SK-N-SH (cell line): Measurements from ENCODE around the gene PCBP3. TPM values are rescaled to one million over a fixed set of nuclear protein-coding genes. Genes with fewer than 3 reads are reported as not detected.

Experiments used
- CTCF ChIA-PET: fragments of 300-600, 350-600 bp; formaldehyde crosslinking; extraction: SDS; loops from one replicate; lab custom pipeline; 2021; lab: Yijun Ruan, JAX
- POLR2A ChIA-PET: fragments of 350-600 bp; sonication (Branson Sonifier 250); formaldehyde crosslinking; extraction: SDS; loops from one replicate; lab custom pipeline; 2020; ENCODE audit warnings: antibody characterized with exemption, inconsistent platforms; lab: Yijun Ruan, JAX
- DNase-seq: peaks from one replicate; pipeline ENCODE4 v3.0.0; 2012
- H2AFZ ChIP-seq: fragments of 200-600 bp; sonication (generic); 2 replicates; pipeline ENCODE4 v1.8.1; 2016; ENCODE audit warnings: antibody characterized with exemption, mild to moderate bottlenecking, low read depth
- H3F3A ChIP-seq: fragments of 200-600 bp; sonication (generic); replicated peaks from 2 replicates; pipeline ENCODE3; 2016; ENCODE audit warnings: antibody characterized with exemption, mild to moderate bottlenecking; ENCODE audit not compliant: insufficient read depth
- H3K27ac ChIP-seq, 2 experiments: fragments of 200-500 bp in 1 of 2; fragments of 200-600 bp in 1 of 2; sonication (Bioruptor generic) in 1 of 2; sonication (generic), shearing (Covaris generic) in 1 of 2; 2 replicates each; pipeline versions ENCODE4 v1.5.1 to v1.6.1; 2014 to 2016; ENCODE audit warnings: low read depth in 2 of 2, inconsistent platforms in 1 of 2, low read length in 1 of 2, mild to moderate bottlenecking in 1 of 2, mixed read lengths in 1 of 2
- H3K27me3 ChIP-seq: fragments of 200-600 bp; sonication (generic), shearing (Covaris generic); 2 replicates; pipeline ENCODE4 v1.6.1; 2016; ENCODE audit warnings: mixed run types; ENCODE audit not compliant: insufficient read depth
- H3K36me3 ChIP-seq, 2 experiments: fragments of 200-500 bp in 1 of 2; fragments of 200-600 bp in 1 of 2; sonication (Bioruptor generic) in 1 of 2; sonication (generic) in 1 of 2; replicated peaks in 1 of 2; 2 replicates each; pipeline versions ENCODE3 to v1.5.1; 2014 to 2016; ENCODE audit warnings: low read length in 1 of 2, mild to moderate bottlenecking in 1 of 2; ENCODE audit not compliant: insufficient read depth in 2 of 2, control insufficient read depth in 1 of 2
- H3K4me1 ChIP-seq, 2 experiments: fragments of 200-500 bp in 1 of 2; fragments of 200-600 bp in 1 of 2; sonication (Bioruptor generic) in 1 of 2; sonication (generic), shearing (Covaris generic) in 1 of 2; 2 replicates each; pipeline versions ENCODE4 v1.5.1 to v1.6.1; 2014 to 2016; ENCODE audit warnings: low read depth in 1 of 2, low read length in 1 of 2, mixed run types in 1 of 2; ENCODE audit not compliant: insufficient read depth in 2 of 2, control insufficient read depth in 1 of 2
- H3K4me2 ChIP-seq: fragments of 200-600 bp; sonication (generic), shearing (Covaris generic); 2 replicates; pipeline ENCODE4 v1.6.1; 2017; ENCODE audit warnings: mixed run types
- H3K4me3 ChIP-seq, 2 experiments: fragments of 200-500 bp in 1 of 2; fragments of 200-600 bp in 1 of 2; sonication (Bioruptor generic) in 1 of 2; sonication (generic), shearing (Covaris generic) in 1 of 2; 2 replicates each; pipeline versions ENCODE4 v1.5.1 to v1.8.1; 2014 to 2016; ENCODE audit warnings: low read depth in 2 of 2, inconsistent platforms in 1 of 2, low read length in 1 of 2, mild to moderate bottlenecking in 1 of 2, mixed read lengths in 1 of 2, moderate library complexity in 1 of 2
- H3K79me2 ChIP-seq: fragments of 200-600 bp; sonication (generic); 2 replicates; pipeline ENCODE4 v1.8.1; 2017; ENCODE audit warnings: mild to moderate bottlenecking; ENCODE audit not compliant: insufficient read depth
- H3K9ac ChIP-seq: fragments of 200-600 bp; sonication (generic); 2 replicates; pipeline ENCODE4 v1.6.1; 2017; ENCODE audit warnings: mixed run types
- H3K9me2 ChIP-seq: fragments of 200-600 bp; sonication (generic); 2 replicates; pipeline ENCODE4 v1.6.1; 2017; ENCODE audit warnings: mixed run types
- H3K9me3 ChIP-seq: fragments of 200-600 bp; sonication (generic); 2 replicates; pipeline ENCODE4 v1.6.1; 2017; ENCODE audit warnings: mixed run types, mild to moderate bottlenecking, moderate library complexity
- H4K20me1 ChIP-seq: fragments of 200-600 bp; sonication (generic); 2 replicates; pipeline ENCODE4 v1.6.1; 2017; ENCODE audit warnings: mild to moderate bottlenecking, mixed run types; ENCODE audit not compliant: insufficient read depth
- ELF1 ChIP-seq: IDR thresholded peaks from 2 replicates; pipeline ENCODE4 v1.4.0; 2012
- GATA2 ChIP-seq: sonication (generic); formaldehyde crosslinking; IDR thresholded peaks from 2 replicates; pipeline ENCODE4 v1.5.0; 2020; ENCODE audit warnings: mild to moderate bottlenecking, missing genetic modification reagents
- IRF3 ChIP-seq: fragments of 150-350 bp; IDR thresholded peaks from 2 replicates; pipeline ENCODE4 v1.6.1; 2016; ENCODE audit warnings: mild to moderate bottlenecking, low read depth, low read length
- JUND ChIP-seq: IDR thresholded peaks from 2 replicates; pipeline ENCODE4 v1.4.0; 2012
- MAX ChIP-seq: IDR thresholded peaks from 2 replicates; pipeline ENCODE4 v1.4.0; 2012; ENCODE audit warnings: low read depth
- PBX3 ChIP-seq: IDR thresholded peaks from 2 replicates; pipeline ENCODE4; 2012
- RAD21 ChIP-seq: IDR thresholded peaks from 2 replicates; pipeline ENCODE4 v1.6.1; 2012; ENCODE audit warnings: mild to moderate bottlenecking, low read length
- WGBS: methylation state at CpG from one replicate; pipeline ENCODE4 v1.1.6; 2017; ENCODE audit warnings: low lambda C conversion rate; 5-methylcytosine and 5-hydroxymethylcytosine counted together
- polyA plus RNA-seq, 3 experiments: library from polyadenylated mRNA; depleted of rRNA; stranded (reverse); fragments of >200 nt; gene quantifications; 2 replicates each; pipeline ENCODE4 v1.2.3, GENCODE V29; 2012

PCBP3 gene
- polyA plus RNA-seq, 1 of the 3 experiments (the other 2 are of a cell fraction): 9.5 TPM

DNA sequence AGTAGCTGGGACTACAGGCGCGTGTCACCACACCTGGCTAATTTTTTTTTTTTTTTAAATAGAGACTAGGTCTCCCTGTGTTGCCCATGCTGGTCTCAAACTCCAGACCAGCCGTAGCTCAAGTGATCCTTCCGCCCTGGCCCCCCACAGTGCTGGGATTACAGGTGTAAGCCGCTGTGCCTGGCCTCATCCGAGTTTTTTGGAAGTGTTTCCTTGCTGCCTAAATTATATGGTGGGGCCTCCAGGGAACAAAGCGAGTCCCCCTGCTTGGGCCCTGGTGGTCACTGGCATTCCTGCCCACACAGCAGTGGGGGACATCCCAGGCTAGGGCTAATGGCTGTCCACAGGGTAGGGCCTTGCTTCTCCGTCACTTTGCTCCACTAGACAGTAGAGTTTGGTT lies 143.8 kb downstream of the PCBP3 start:
- CTCF ChIA-PET: interaction anchor here (1.0 to 1.2 kb wide), 2 partner anchors 191 to 232 kb away, joined by 3 read pairs; no protein-coding TSS in a partner anchor
- H3F3A ChIP-seq: no peaks in the 10 kb centered on the region
- POLR2A ChIA-PET: no interaction called here

GRCh38 chr21:45788198-45788597 lies 144.7 kb downstream of the PCBP3 start:
- ChIA-PET POLR2A (no interaction called here), CTCF (interaction anchor here (1.0 kb wide), 1 partner anchor 65 kb away, joined by 3 read pairs; no protein-coding TSS in a partner anchor)
- no peaks in the 10 kb centered on the region for H3K9me3 ChIP-seq
- no peaks in the 10 kb centered on the region for H3K79me2 ChIP-seq
- no peak overlapping the region for H3K9ac ChIP-seq
- H3K27me3 ChIP-seq: no peaks in the 10 kb centered on the region
- no peak overlapping the region for H3K4me2 ChIP-seq
- no peaks in the 10 kb centered on the region for H4K20me1 ChIP-seq
- peaks cover 0 to 27% of the 10 kb centered on the region in 2 experiments; a peak in 1 of 4 replicates for H3K4me1 ChIP-seq
- no peaks in the 10 kb centered on the region for H3K9me2 ChIP-seq
- no peaks in the 10 kb centered on the region for H3K36me3 ChIP-seq
- no peak for DNase-seq
- no peak overlapping the region for H3K4me3 ChIP-seq
- no peaks in the 10 kb centered on the region for H3F3A ChIP-seq
- 90% methylated on average over 6 of the region's 16 CpGs for WGBS
- no peak overlapping the region for H3K27ac ChIP-seq
- no peak overlapping the region for H2AFZ ChIP-seq
- TF ChIP-seq PBX3: no peak
- TF ChIP-seq MAX: no peak
- TF ChIP-seq GATA2 (CRISPR knock-in tag): no peak
- no peak for TF ChIP-seq IRF3
- no peak for TF ChIP-seq RAD21

More for the DNA sequence above, 143.8 kb downstream of the PCBP3 start:
- Histone ChIP-seq H3K9me2 (no peaks in the 10 kb centered on the region), H3K79me2 (no peaks in the 10 kb centered on the region), H3K9ac (no peak overlapping the region), H3K4me3 (no peak overlapping the region), H3K9me3 (no peaks in the 10 kb centered on the region), H3K36me3 (no peaks in the 10 kb centered on the region), H4K20me1 (no peaks in the 10 kb centered on the region), H3K4me1 (peaks cover 0 to 21% of the 10 kb centered on the region in 2 experiments; a peak in 1 of 4 replicates), H3K4me2 (no peak overlapping the region), H2AFZ (no peak overlapping the region), H3K27me3 (no peaks in the 10 kb centered on the region), H3K27ac (no peak overlapping the region)
- TF ChIP-seq JUND: no peak
- no peak for TF ChIP-seq ELF1
- DNase-seq: no peak
- WGBS: 98% methylated on average over 8 of the region's 8 CpGs
